Adrenal gland (tissue), 5 donors: ENCODE data around the gene MVB12B.

Experiments
- CTCF ChIP-seq, 6 experiments: fragments of 450-650 bp in 4 of 6; fragments of 200-600 bp in 2 of 6; sonication (generic) in 1 of 6; IDR thresholded peaks; 1 replicate in 5 of 6; 2 replicates in 1 of 6; pipeline versions ENCODE4 v1.5.1 to v1.8.0; 2016 to 2021; ENCODE audit warnings: antibody characterized with exemption in 6 of 6, mild to moderate bottlenecking in 2 of 6, moderate library complexity in 1 of 6
- POLR2A ChIP-seq, 2 donors: fragments of 450-650 bp; IDR thresholded peaks; one replicate each; pipeline ENCODE4 v1.6.1; 2017; ENCODE audit warnings: antibody characterized with exemption in 2 of 2, mild to moderate bottlenecking in 2 of 2, moderate library complexity in 1 of 2
- donor health status: DM: no; HTN: no; CAD: no.

- TF ChIP-seq CTCF (IDR thresholded peaks at IDR 0.05): no peak
- no peak for TF ChIP-seq POLR2A (IDR thresholded peaks at IDR 0.05)
Measured at GRCh38 chr9:126295082-126295477, 31.5 kb upstream of the MVB12B start.
